Ovary (tissue), 9 donors: ENCODE data around the gene ZNF155. TPM values are rescaled to one million over a fixed set of nuclear protein-coding genes. Genes with fewer than 3 reads are reported as not detected.

Experiments
- DNase-seq, 5 donors: peaks; one replicate each; pipeline ENCODE4 v3.0.0-alpha.2; 2019 to 2020
- H3K27ac ChIP-seq, 2 donors: fragments of 200-600 bp; one replicate each; pipeline versions ENCODE4 v1.5.1 to v1.8.0; 2019 to 2022
- H3K27me3 ChIP-seq: fragments of 200-600 bp; one replicate; pipeline ENCODE4 v1.8.0; 2022
- H3K36me3 ChIP-seq: fragments of 200-600 bp; sonication (generic); one replicate; pipeline ENCODE4 v1.5.1; 2019
- H3K4me1 ChIP-seq: one replicate; pipeline ENCODE4 v1.8.1; 2013; ENCODE audit warnings: mild to moderate bottlenecking, moderate library complexity; ENCODE audit not compliant: insufficient read depth
- H3K4me3 ChIP-seq: fragments of 200-600 bp; sonication (generic); one replicate; pipeline ENCODE4 v1.5.1; 2017
- H3K9me3 ChIP-seq, 2 donors: fragments of 200-600 bp in 1 of 2; sonication (generic) in 1 of 2; one replicate each; pipeline versions ENCODE4 v1.5.1 to v1.8.1; 2013 to 2019; ENCODE audit warnings: mild to moderate bottlenecking in 1 of 2, moderate library complexity in 1 of 2
- CTCF ChIP-seq, 3 donors: fragments of 450-650 bp in 2 of 3; fragments of 200-600 bp in 1 of 3; IDR thresholded peaks; one replicate each; pipeline versions ENCODE4 v1.5.1 to v1.8.0; 2016 to 2022; ENCODE audit warnings: antibody characterized with exemption in 3 of 3, mild to moderate bottlenecking in 1 of 3
- EP300 ChIP-seq: sonication (generic); formaldehyde crosslinking; IDR thresholded peaks from one replicate; pipeline ENCODE4 v1.6.1; 2017; ENCODE audit warnings: antibody characterized with exemption
- POLR2A ChIP-seq: fragments of 450-650 bp; IDR thresholded peaks from one replicate; pipeline ENCODE4 v1.6.1; 2017; ENCODE audit warnings: antibody characterized with exemption, mild to moderate bottlenecking, moderate library complexity
- WGBS, 3 donors: extraction: QIAGEN DNeasy Blood & Tissue Kit in 1 of 3; methylation state at CpG; one replicate each; pipeline versions ENCODE4 v1.1.5 to v1.1.7; 2013 to 2017; 5-methylcytosine and 5-hydroxymethylcytosine counted together
- intact Hi-C, 4 donors: fragments of 100-400 bp; cut with DNase I; formaldehyde crosslinking; loops; one replicate each; pipeline versions ENCODE4 v1.11.0 to v1.15.1; 2022 to 2023
- polyA plus RNA-seq, 2 donors: library from polyadenylated mRNA; stranded (reverse); fragments of 200-250 nt in 1 of 2; fragments of 350-450 nt in 1 of 2; fragmentation: Illumina TruSeq in 1 of 2; extraction: RNeasy Lipid Tissue Mini Kit (QIAGEN cat#74804) in 1 of 2; gene quantifications; one replicate each; pipeline ENCODE4 v1.2.3, GENCODE V29; 2013 to 2014
- total RNA-seq, 7 donors: library from RNA; depleted of rRNA in 2 of 7; stranded (reverse); fragments of >200 nt in 2 of 7; fragmentation: NEBNext Ultra II Directional in 3 of 7; extraction: Animal tissue kit (Norgen Biotek cat#: 25700) in 3 of 7; gene quantifications; one replicate each; pipeline versions ENCODE4 v1.1.0 to v1.2.4, GENCODE V29; 2016 to 2023
- donor health status: DM: no; HTN: no; CAD: no; lungs with moderate emphysema.
- donor health status: DM: no; HTN: no; CAD: no.
- donor health status: Bipolar disorder and iron deficiency.
- donor health status: DM: yes; HTN: yes; CAD: no.
- donor health status: DM: no; HTN: no; CAD: no.
- donor health status: DM: yes; HTN: yes; CAD: no.

Gene ZNF155
- total and polyA plus RNA-seq, 9 donors: 3.7 to 13.2 (median 10.4) TPM

DNA sequence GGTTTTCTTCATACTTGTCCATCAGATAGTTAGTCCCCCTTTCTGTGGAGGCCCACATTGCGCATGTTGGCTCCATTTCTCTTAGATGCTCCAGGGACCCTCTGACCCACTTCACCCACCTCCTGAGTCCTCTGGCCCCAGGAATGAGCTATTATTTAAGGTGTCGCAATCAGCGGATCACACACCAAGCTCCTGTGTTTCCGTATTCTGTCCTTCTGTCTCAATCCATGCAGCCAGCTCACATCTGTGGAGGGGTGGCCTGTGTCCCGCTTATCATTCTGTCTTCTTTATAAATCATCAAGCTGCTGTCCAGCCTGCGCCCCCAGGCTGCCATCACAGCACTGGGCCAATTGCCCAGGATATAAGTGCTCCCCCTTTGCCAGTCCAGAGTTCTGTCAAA lies 23.5 kb downstream of the ZNF155 start:
- H3K36me3 ChIP-seq: peaks cover 3% of the 10 kb centered on the region
- no peak for DNase-seq
- no peak overlapping the region for H3K4me3 ChIP-seq
- no peak overlapping the region for H3K27ac ChIP-seq
- WGBS, 3 donors: 98 to 99% (median 99%) methylated on average over 6 of the region's 6 CpGs
- peaks cover 5% of the 10 kb centered on the region for H3K4me1 ChIP-seq
- TF ChIP-seq POLR2A (no peak), EP300 (no peak), CTCF (IDR thresholded peaks at IDR 0.05) (no peak)
- peaks cover 7 to 47% of the 10 kb centered on the region in 2 donors for H3K9me3 ChIP-seq
- intact Hi-C loops: loop anchor here in 1 of 4 donors (10.0 kb wide), 1 partner anchor 107 kb away; the partner anchor contains the start of gene ZNF225
- H3K27me3 ChIP-seq: no peaks in the 10 kb centered on the region

DNA sequence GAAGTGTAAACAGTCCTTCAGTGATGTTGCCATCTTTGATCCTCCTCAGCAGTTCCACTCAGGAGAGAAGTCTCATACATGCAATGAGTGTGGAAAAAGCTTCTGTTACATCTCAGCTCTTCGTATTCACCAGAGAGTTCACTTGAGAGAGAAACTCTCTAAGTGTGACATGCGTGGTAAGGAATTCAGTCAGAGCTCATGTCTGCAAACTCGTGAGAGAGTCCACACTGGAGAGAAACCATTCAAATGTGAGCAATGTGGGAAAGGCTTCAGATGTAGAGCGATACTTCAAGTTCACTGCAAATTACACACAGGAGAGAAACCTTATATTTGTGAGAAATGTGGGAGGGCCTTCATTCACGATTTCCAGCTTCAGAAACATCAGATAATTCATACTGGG lies 26.5 kb downstream of the ZNF155 start:
- no peak for TF ChIP-seq POLR2A
- TF ChIP-seq EP300: no peak
- no peak for TF ChIP-seq CTCF (IDR thresholded peaks at IDR 0.05)
- WGBS, 3 donors: 94 to 98% (median 94%) methylated on average over 5 of the region's 5 CpGs
- H3K27me3 ChIP-seq: no peaks in the 10 kb centered on the region
- no peak for DNase-seq
- H3K4me1 ChIP-seq: no peaks in the 10 kb centered on the region
- H3K9me3 ChIP-seq: peaks cover 7 to 47% of the 10 kb centered on the region in 2 donors
- H3K27ac ChIP-seq: no peak overlapping the region
- peaks cover 3% of the 10 kb centered on the region for H3K36me3 ChIP-seq
- no peak overlapping the region for H3K4me3 ChIP-seq
- intact Hi-C loops: no loop called here

- Histone ChIP-seq H3K4me1 (no peaks in the 10 kb centered on the region), H3K4me3 (no peak overlapping the region), H3K27me3 (no peaks in the 10 kb centered on the region), H3K27ac (no peak overlapping the region), H3K9me3 (peaks cover 0 to 4% of the 10 kb centered on the region in 2 donors), H3K36me3 (no peaks in the 10 kb centered on the region)
- intact Hi-C loops: no loop called here
- 35 to 52% (median 45%) methylated on average over 2 of the region's 2 CpGs for WGBS, 3 donors
- no peak for TF ChIP-seq EP300
- no peak for TF ChIP-seq CTCF (IDR thresholded peaks at IDR 0.05)
- TF ChIP-seq POLR2A: no peak
- DNase-seq: no peak
Observed at GRCh38 chr19:44019498-44019897, 35.5 kb downstream of the ZNF155 start.

DNA sequence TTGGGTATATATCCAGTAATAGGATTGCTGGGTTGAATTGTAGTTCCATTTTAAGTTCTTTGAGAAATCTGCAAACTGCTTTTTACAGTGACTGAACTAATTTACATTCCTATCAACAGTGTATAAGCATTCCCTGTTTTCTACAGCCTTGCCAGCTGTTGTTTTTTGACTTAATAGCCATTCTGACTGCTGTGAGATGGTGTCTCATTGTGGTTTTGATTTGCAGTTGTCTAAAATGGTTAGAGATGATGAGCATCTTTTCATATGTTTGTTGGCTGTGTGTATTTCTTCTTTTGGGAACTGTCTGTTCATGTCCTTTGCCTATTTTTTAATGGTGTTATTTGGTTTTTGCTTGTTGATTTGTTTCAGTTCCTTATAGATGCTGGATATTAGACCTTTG lies 37.2 kb downstream of the ZNF155 start:
- intact Hi-C loops: no loop called here

More for the DNA sequence above, 37.2 kb downstream of the ZNF155 start:
- Histone ChIP-seq H3K4me1 (peaks cover 4% of the 10 kb centered on the region), H3K27me3 (no peaks in the 10 kb centered on the region), H3K27ac (no peak overlapping the region), H3K36me3 (no peaks in the 10 kb centered on the region), H3K9me3 (peaks cover 0 to 4% of the 10 kb centered on the region in 2 donors), H3K4me3 (no peak overlapping the region)
- no peak for TF ChIP-seq CTCF (IDR thresholded peaks at IDR 0.05)
- TF ChIP-seq POLR2A: no peak
- no peak for TF ChIP-seq EP300
- no peak for DNase-seq
